Measurements from ENCODE around the gene CUEDC2.

Gene CUEDC2

DNA sequence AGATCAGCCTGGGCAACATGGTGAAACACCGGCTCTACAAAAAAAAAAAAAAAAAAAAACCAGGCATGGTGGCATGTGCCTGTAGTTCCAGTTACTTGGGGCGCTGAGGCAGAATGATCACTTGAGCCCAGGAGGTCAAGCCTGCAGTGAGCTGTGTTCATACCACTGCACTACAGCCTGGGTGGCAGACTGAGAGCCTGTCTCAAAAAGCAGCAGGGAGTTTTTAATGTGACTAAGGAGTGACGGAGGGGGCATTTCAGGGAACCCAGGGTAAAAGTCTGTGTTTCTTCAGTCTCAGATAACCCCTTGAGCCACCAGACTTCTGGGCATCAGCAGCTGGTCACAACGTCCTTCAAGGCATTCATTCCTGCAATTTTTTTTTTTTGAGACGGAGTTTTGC lies 21.1 kb upstream of the CUEDC2 start:
- no peak for DNase-seq

DNA sequence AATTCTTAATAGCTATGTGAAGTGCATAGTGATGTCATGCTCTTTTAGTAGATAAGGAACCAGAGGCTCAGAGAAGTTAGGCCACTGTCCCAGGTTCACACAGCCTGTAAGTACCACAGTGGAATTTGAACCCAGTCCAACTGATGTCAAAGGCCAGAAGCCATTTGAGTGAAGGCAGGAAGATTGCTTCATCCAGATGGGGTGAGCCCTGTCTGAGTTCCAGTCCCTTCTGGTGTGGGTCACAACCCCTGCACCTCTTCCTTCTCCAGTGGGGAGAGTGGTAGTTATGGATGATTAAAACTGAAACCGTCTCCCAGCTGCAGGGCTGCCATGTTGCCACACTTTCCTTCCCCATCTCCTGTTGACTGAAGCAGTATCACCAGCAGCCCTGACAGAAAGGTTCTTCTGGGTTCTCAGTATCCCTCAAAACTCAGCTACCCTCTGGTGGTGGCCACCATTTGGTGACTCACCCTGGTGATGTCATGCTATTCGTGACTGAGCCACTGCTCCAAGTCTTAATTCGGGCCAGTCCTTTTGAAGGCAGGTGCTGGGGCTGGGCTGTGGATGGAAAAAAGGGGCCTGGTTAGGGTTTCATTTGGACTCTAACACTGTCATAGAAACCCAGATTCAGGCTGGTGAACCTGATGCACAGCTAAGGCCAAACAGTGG lies 20.4 kb upstream of the CUEDC2 start:
- no peak for DNase-seq

DNA sequence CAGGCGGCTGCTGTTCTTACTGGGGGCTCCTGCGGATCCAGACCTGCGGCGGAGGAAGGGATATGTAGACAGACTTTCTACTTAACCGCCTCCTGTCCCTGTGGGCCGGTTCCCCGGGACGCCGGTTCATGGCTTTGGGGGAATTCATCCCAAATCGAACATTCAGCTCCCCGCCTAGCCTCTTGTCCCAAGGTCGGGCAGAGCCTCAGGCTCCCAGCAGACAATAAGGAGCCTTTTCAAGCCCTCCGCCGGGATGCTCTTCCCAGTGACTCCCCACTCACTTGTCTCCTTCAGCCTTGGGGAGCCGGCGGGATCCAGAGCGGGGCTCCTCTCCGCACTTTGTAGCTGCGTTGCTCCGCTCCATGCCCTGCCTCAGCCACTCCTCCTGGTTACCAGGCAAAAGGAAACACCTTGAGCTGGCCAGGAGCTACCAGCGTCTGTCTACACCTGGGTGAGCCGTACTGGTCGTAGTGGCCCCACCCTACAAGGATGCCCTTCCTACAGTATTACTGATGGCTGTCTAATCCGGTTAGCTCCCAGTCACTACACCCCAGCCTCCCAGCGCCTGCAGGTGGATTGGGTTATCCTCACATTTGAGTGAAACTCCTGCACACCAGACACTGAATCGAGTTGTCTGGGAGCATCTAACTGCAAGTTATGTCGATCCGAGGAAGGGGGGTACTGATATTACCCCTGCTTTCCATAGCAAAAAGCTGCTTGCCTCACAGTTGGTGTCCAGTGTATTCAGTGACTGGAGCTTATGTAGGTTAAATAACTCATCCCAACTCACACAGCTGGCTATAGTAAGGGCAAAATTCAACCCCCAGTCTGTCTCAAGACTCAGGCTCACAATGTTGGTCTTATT lies 19.0 kb upstream of the CUEDC2 start, which contains the start of gene C10orf95:
C10orf95 (minus strand) TSS at position 439 of the 865 bp plus-strand sequence. CDS start 450 bp downstream, outside the sequence.
- no peak for DNase-seq

GRCh38 chr10:102450374-102451104 lies 18.2 kb upstream of the CUEDC2 start:
- peak; percentile 73 for DNase-seq

GRCh38 chr10:102450124-102450373 lies 17.7 kb upstream of the CUEDC2 start:
- DNase-seq = no peak

GRCh38 chr10:102449321-102450123 lies 17.1 kb upstream of the CUEDC2 start:
- DNase-seq = peak; percentile 76

DNA sequence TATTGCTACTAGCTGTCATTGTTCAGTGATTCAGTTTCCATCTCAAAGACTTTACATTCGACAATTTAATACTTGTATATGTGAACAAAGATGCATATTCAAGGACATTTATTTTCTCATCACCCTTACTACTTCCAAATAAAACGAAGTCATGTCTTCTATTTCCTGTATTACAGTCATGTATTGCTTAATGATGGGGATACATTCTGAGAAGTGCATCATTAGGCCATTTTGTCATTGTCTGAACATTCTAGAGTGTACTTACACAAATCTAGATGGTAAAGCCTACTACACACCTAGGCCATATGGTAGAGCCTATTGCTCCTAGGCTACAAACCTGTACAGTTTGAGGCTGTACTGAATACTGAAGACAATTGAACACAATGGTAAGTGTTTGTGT lies 12.5 kb upstream of the CUEDC2 start:
- no peak for DNase-seq

GRCh38 chr10:102438374-102438773 lies 6.0 kb upstream of the CUEDC2 start:
- no peak for DNase-seq

DNA sequence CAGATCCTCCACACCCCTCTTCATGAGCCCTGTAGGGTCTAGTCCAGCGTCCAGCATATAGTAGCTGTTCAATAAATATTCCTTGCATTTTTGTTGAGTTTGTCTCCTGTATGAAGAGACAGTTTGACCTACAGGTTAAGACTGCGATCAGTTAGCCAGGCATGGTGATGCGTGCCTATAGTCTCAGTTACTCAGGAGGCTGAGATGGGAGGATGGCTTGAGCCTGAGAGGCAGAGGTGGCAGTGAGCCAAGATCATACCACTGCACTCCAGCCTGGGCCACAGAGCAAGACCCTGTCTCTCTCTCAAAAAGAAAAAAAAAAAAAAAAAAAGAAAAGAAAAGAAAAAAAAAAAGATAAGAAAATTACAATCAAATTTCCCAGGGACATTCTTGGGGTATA lies 5.1 kb upstream of the CUEDC2 start:
- DNase-seq = no peak

DNA sequence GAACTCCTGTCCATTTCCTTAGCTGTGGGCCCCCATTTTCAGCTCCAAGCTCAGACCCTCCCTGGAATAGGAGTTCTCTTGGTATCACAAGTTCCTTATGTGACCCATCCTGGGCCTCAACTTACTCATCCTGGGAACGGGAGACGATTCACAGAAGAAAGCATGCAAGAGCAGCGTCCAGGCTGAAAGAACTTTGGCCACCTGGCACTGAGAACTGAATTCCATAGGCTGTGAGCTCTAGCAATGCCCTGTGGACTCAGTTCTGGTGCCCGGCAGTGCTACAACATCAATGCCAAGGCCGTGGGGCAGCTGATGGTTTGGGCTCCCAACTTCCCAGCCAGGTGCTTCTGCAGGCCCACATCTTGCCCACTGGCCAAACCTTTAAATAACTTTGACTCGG lies 3.9 kb upstream of the CUEDC2 start:
- no peak for DNase-seq

GRCh38 chr10:102435529-102436233 lies 3.3 kb upstream of the CUEDC2 start:
- DNase-seq = no peak

- no peak for DNase-seq
These were observed 2.7 kb upstream of the CUEDC2 start for GRCh38 chr10:102435133-102435497.

- DNase-seq = no peak
These were observed 2.2 kb upstream of the CUEDC2 start for GRCh38 chr10:102434394-102435132.

DNA sequence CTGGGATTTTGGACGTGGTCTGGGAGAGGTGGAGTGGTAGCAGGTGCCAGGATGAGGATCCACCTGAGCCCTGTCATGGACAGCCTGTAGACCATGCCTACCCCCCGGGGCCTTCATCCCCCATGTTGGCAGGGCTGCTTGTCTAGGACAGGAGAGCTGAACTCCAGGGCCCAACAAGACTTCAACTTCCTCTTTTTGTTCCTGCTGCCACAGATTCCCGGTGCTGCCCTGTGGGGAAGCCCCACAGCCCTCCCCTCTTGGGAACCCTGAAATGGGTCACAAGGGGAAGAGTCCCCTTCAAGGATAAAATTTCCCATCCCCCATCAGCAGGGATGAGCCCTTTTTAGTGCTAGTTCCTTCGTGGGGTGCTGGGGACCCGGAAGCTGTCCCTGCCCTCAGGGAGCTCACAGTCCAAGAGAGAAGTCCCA lies 1.3 kb upstream of the CUEDC2 start:
- DNase-seq = no peak

GRCh38 chr10:102431452-102432124 lies 786 bp downstream of the CUEDC2 start:
- DNase-seq = no peak

DNA sequence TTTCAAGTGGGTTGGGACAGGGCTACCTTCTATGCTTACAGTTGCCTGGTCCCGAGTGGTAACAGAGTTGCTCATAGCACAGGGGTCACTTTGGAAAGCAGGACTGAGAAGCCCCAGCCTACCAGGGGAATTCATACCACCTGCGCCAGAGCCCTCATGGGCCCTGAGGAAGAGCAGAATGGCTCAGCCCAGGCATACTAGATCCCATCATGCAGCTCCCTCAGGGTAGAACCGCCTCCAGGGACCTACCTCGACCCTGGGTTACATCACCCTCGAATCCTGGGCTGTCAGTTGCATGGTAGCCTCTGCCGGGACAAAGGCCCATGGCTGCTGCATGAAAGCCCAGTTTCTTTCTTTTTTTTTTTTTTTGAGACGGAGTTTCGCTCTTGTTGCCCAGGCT lies 2.9 kb downstream of the CUEDC2 start:
- no peak for DNase-seq

- no peak for DNase-seq
These were observed 5.5 kb downstream of the CUEDC2 start for GRCh38 chr10:102426803-102427287.

DNA sequence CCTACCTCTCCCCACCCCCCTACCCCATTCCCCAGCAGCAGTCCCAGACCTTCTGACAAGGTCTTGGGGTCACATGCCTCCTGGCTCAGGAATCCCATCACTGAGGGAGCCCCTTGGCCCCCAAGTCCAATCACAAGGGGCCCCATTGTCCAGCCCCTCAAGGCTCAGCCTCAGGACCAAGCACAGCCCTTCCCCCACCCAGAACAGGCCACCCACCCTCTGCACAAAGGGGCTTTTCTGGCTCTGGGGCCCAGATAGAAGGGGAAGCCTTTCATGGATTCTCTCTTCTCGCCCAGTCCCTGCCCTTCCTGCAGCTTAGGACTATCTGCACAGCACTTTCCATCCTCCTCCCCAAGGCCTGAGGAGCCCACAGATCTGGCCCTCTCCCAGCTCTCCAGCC lies 6.9 kb downstream of the CUEDC2 start:
- DNase-seq = no peak

GRCh38 chr10:102424916-102425315 lies 7.5 kb downstream of the CUEDC2 start:
- DNase-seq = no peak

- no peak for DNase-seq
These were observed 8.2 kb downstream of the CUEDC2 start for GRCh38 chr10:102424145-102424544.
